ENCODE results near the gene ROBO1. TPM values are rescaled to one million over a fixed set of nuclear protein-coding genes. Genes with fewer than 3 reads are reported as not detected.

Gene ROBO1
- total RNA-seq, 1 donor from 2014 or later, result 31.7 TPM

DNA sequence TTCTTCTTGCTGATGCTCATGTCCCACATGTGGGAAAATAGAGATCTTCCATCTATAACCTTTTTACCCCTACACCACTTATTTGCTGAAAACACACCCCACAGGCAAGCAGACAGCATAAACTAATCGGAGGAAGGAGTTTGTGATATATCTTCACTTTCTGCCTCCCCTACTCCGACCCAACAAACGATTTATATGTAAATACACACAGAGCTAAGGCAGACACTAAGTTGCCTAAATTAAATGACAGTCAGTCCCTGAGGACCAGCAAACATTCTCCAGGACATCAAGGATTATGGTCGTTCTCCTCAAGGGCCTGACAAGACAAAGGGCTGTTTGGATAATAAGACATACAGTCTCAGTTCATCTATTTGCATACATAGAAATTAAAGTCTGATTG lies 552.5 kb downstream of the ROBO1 start:
- no peaks in the 10 kb centered on the region for H3K27me3 ChIP-seq (ENCODE audit: control insufficient read depth, insufficient read depth, low read length)

DNA sequence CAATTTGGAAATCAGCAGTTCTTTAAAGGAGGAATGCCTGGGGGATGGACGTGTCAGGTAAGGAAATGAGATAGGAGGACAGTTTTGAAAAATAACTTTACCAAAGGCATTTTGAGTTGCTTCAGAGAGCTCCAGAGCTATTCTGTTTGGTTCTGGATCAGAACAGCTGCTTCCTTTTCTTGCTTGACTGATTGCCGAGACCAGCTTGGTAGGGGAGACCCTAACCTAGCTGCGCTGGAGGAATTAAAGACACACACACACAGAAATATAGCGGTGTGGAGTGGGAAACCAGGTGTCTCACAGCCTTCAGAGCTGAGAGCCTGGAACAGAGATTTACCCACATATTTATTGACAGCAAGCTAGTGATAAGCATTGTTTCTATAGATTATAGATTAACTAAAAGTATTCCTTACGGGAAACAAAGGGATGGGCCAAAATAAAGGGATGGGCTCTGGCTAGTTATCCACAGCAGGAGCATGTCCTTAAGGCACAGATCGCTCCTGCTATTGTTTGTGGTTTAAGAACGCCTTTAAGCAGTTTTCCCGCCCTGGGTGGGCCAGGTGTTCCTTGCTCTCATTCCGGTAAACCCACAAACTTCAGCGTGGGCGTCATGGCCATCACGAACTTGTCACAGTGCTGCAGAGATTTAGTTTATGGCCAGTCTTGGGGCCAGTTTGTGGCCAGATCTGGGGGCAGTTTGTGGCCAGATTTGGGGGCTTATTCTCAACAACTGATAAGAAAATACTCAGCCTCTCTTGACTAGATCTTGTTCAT lies 556.0 kb downstream of the ROBO1 start:
- no peak overlapping the region for H3K4me3 ChIP-seq (ENCODE audit: low read depth, low read length)
- TF ChIP-seq, protein P1, sequence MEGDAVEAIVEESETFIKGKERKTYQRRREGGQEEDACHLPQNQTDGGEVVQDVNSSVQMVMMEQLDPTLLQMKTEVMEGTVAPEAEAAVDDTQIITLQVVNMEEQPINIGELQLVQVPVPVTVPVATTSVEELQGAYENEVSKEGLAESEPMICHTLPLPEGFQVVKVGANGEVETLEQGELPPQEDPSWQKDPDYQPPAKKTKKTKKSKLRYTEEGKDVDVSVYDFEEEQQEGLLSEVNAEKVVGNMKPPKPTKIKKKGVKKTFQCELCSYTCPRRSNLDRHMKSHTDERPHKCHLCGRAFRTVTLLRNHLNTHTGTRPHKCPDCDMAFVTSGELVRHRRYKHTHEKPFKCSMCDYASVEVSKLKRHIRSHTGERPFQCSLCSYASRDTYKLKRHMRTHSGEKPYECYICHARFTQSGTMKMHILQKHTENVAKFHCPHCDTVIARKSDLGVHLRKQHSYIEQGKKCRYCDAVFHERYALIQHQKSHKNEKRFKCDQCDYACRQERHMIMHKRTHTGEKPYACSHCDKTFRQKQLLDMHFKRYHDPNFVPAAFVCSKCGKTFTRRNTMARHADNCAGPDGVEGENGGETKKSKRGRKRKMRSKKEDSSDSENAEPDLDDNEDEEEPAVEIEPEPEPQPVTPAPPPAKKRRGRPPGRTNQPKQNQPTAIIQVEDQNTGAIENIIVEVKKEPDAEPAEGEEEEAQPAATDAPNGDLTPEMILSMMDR (IDR thresholded peaks at IDR 0.05; ENCODE audit: insufficient read depth, low read length, poor library complexity, severe bottlenecking), result no peak
- no peak for DNase-seq (ENCODE audit: low read depth)
- no peaks in the 10 kb centered on the region for H3K36me3 ChIP-seq (ENCODE audit: control insufficient read depth, insufficient read depth, low read length)
- H3K27me3 ChIP-seq (ENCODE audit: control insufficient read depth, insufficient read depth, low read length), result no peaks in the 10 kb centered on the region

More for the DNA sequence above, 552.5 kb downstream of the ROBO1 start:
- DNase-seq (ENCODE audit: low read depth), result no peak
- Histone ChIP-seq H3K4me3 (ENCODE audit: low read depth, low read length) (no peak overlapping the region), H3K36me3 (ENCODE audit: control insufficient read depth, insufficient read depth, low read length) (no peaks in the 10 kb centered on the region)
- TF ChIP-seq, protein P1 (IDR thresholded peaks at IDR 0.05; ENCODE audit: insufficient read depth, low read length, poor library complexity, severe bottlenecking), result no peak

DNA sequence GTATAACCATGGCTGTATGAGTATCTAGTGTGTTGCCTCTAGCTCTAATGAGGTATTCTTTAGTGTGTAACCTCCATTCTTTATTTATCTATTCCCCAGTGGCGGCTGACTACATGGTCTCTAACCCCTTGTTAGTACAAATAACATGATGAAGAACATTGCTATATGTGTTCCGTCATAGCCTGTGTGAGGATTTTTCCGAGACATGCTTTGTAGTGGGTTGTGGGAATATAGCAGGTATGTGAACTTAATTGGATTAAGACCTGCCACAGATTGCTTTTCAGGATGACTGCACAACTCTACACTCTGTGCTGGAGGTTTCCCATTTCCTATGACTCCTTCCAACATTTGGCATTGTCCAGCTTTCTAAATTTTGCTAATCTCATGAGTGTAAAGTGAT lies 563.4 kb downstream of the ROBO1 start:
- H3K36me3 ChIP-seq (ENCODE audit: control insufficient read depth, insufficient read depth, low read length), result no peaks in the 10 kb centered on the region
- DNase-seq (ENCODE audit: low read depth), result no peak

DNA sequence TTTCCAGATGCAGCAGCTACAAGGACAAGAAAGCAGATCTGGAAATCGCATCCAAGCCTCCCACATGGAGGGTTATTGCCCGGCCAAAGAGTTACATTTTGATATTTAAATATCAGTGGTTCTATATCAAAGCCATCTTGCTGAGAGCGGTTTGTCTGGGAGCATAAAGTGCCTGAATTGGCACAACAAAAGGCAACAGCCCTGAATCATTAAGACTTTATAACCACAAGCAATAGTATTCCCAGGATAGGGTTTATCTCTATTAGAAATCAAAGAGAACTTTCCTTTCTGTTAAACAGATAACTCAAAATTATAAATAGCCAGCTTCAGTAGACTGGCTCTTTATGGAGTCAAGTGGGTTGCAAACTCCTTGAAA lies 564.7 kb downstream of the ROBO1 start:
- no peak for DNase-seq (ENCODE audit: low read depth)
- TF ChIP-seq, protein P1 (IDR thresholded peaks at IDR 0.05; ENCODE audit: insufficient read depth, low read length, poor library complexity, severe bottlenecking), result no peak
- Histone ChIP-seq H3K27me3 (ENCODE audit: control insufficient read depth, insufficient read depth, low read length) (no peaks in the 10 kb centered on the region), H3K36me3 (ENCODE audit: control insufficient read depth, insufficient read depth, low read length) (no peaks in the 10 kb centered on the region), H3K4me3 (ENCODE audit: low read depth, low read length) (no peak overlapping the region)

More for the DNA sequence above, 563.4 kb downstream of the ROBO1 start:
- TF ChIP-seq, protein P1 (IDR thresholded peaks at IDR 0.05; ENCODE audit: insufficient read depth, low read length, poor library complexity, severe bottlenecking), result no peak
- no peaks in the 10 kb centered on the region for H3K27me3 ChIP-seq (ENCODE audit: control insufficient read depth, insufficient read depth, low read length)
- H3K4me3 ChIP-seq (ENCODE audit: low read depth, low read length), result no peak overlapping the region

DNA sequence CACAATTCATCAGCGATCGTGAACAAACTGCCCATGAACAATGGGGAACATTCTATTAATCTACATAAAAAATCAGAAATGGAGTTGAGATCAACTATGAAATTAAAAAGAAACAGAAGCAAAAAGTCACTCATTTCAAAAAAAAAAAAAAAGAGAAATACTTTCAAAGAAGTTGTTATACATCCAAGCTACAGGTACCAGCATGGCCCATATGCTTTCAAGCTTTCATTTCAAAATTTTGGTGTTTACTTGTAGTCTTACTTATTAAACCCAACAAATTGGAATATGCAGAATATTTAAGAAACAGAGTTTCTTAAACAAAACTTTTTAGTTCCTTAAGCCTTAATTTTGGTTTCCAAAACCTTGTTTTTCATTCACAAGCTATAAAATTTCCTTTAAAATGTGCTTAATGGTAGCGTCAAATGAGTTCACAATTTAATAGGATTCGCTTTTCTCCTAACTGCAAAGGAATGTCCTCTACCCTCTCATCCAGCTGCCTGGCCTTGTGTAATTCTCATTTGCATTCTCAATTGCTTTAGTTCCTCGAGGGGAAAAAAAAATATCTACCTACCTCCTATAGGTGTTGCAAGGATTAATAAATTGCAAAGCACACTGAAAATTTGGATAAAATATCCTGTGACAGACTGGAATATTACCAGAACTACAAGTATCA lies 565.2 kb downstream of the ROBO1 start:
- Histone ChIP-seq H3K36me3 (ENCODE audit: control insufficient read depth, insufficient read depth, low read length) (no peaks in the 10 kb centered on the region), H3K27me3 (ENCODE audit: control insufficient read depth, insufficient read depth, low read length) (no peaks in the 10 kb centered on the region), H3K4me3 (ENCODE audit: low read depth, low read length) (no peak overlapping the region)
- no peak for DNase-seq (ENCODE audit: low read depth)
- TF ChIP-seq, protein P1 (IDR thresholded peaks at IDR 0.05; ENCODE audit: insufficient read depth, low read length, poor library complexity, severe bottlenecking), result no peak
